Measurements from ENCODE around the gene KRT34.

KRT34 gene

DNA sequence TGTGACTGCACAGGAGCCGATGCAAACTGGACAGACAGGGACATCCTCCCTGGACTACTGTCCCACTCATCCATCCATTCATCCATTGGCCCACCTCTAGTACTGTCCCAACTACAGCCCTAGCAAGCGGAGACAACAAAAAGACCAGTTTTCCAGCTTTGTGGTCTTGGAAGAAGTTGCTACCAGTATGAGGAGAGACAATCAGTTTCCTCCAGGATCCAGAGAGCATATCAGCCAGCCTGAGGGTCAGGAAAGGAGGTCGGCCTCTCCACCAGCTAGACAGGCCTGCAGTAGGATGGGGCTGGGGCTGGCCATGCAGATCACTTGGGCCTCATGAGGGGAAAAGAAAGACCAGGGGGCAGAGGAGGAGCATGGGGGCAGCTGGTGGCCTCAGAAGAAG, 48.3 kb downstream of the KRT34 start:
- no peaks in the 10 kb centered on the region for H4K20me1 ChIP-seq (ENCODE audit: low read depth, low read length)
- no peak overlapping the region for H3K27ac ChIP-seq (ENCODE audit: low read depth, low read length)
- TF ChIP-seq EZH2phosphoT487 (conservative IDR thresholded peaks at IDR 0.05; ENCODE audit: low read length), result no peak
- TF ChIP-seq, protein P1, sequence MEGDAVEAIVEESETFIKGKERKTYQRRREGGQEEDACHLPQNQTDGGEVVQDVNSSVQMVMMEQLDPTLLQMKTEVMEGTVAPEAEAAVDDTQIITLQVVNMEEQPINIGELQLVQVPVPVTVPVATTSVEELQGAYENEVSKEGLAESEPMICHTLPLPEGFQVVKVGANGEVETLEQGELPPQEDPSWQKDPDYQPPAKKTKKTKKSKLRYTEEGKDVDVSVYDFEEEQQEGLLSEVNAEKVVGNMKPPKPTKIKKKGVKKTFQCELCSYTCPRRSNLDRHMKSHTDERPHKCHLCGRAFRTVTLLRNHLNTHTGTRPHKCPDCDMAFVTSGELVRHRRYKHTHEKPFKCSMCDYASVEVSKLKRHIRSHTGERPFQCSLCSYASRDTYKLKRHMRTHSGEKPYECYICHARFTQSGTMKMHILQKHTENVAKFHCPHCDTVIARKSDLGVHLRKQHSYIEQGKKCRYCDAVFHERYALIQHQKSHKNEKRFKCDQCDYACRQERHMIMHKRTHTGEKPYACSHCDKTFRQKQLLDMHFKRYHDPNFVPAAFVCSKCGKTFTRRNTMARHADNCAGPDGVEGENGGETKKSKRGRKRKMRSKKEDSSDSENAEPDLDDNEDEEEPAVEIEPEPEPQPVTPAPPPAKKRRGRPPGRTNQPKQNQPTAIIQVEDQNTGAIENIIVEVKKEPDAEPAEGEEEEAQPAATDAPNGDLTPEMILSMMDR (IDR thresholded peaks at IDR 0.05; ENCODE audit: insufficient read depth, low read length, poor library complexity, severe bottlenecking), result no peak
- H3K9me3 ChIP-seq (ENCODE audit: insufficient read depth, low read length), result no peaks in the 10 kb centered on the region
- H3K9me2 ChIP-seq (replicated peaks; ENCODE audit: insufficient read depth, low read length), result no peaks in the 10 kb centered on the region
- no peaks in the 10 kb centered on the region for H3K27me3 ChIP-seq (ENCODE audit: low read length)
- H3K4me2 ChIP-seq (ENCODE audit: low read depth, low read length, poor library complexity, severe bottlenecking), result no peak overlapping the region
- no peak overlapping the region for H3K4me3 ChIP-seq (ENCODE audit: insufficient read depth, low read length, poor library complexity, severe bottlenecking)
- no peak overlapping the region for H2AFZ ChIP-seq (ENCODE audit: low read depth, low read length, severe bottlenecking)
- H3K79me2 ChIP-seq (ENCODE audit: insufficient read depth, low read length), result no peaks in the 10 kb centered on the region
- H3K9ac ChIP-seq (ENCODE audit: low read length), result no peak overlapping the region
- no peaks in the 10 kb centered on the region for H3F3A ChIP-seq (ENCODE audit: insufficient read depth)
- no peaks in the 10 kb centered on the region for H3K36me3 ChIP-seq (ENCODE audit: low read length)

DNA sequence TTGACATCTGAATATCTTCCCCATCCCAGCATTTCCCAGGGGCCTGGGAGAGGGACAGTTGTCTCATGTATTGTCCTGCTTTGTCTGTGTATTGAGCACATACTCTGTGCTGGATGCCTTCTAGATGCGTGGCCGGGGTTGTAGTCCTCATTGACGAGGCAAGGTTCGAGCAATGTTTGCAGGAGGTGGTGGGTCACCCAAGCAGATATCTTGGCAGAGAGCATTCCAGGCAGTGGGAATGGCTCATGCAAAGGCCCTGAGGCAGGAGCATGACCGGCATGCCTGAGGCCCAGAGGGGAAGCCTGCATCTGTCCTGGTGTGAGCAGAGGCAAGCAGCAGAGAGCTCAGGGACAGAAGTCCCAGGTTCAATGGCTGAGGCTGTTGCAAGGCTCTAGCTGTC, 49.0 kb downstream of the KRT34 start:
- Histone ChIP-seq H3K9ac (ENCODE audit: low read length) (no peak overlapping the region), H3F3A (ENCODE audit: insufficient read depth) (no peaks in the 10 kb centered on the region), H2AFZ (ENCODE audit: low read depth, low read length, severe bottlenecking) (no peak overlapping the region), H3K4me2 (ENCODE audit: low read depth, low read length, poor library complexity, severe bottlenecking) (no peak overlapping the region), H3K4me3 (ENCODE audit: insufficient read depth, low read length, poor library complexity, severe bottlenecking) (no peak overlapping the region), H3K9me2 (replicated peaks; ENCODE audit: insufficient read depth, low read length) (no peaks in the 10 kb centered on the region), H3K9me3 (ENCODE audit: insufficient read depth, low read length) (no peaks in the 10 kb centered on the region), H3K27ac (ENCODE audit: low read depth, low read length) (no peak overlapping the region), H3K27me3 (ENCODE audit: low read length) (no peaks in the 10 kb centered on the region), H3K79me2 (ENCODE audit: insufficient read depth, low read length) (no peaks in the 10 kb centered on the region), H4K20me1 (ENCODE audit: low read depth, low read length) (no peaks in the 10 kb centered on the region), H3K36me3 (ENCODE audit: low read length) (no peaks in the 10 kb centered on the region)
- TF ChIP-seq, protein P1 (IDR thresholded peaks at IDR 0.05; ENCODE audit: insufficient read depth, low read length, poor library complexity, severe bottlenecking), result no peak
- TF ChIP-seq EZH2phosphoT487 (conservative IDR thresholded peaks at IDR 0.05; ENCODE audit: low read length), result no peak

DNA sequence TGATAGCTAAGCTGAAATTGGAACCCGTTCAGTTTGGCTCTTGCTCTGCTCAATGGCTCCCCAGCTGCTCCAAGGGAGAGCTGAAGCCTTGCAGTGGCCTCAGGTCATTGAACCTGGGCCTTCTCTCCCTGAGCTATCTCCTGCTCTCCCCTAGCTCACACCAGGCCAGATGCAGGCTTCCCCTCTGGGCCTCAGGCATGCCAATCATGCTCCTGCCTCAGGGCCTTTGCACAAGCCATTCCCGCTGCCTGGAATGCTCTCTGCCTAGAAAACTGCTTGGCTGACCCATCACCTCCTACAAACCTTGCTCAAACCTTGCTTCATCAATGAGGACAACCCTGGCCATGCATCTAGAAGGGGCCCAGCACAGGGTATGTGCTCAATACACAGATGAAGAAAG, 49.9 kb downstream of the KRT34 start:
- no peaks in the 10 kb centered on the region for H3F3A ChIP-seq (ENCODE audit: insufficient read depth)
- no peaks in the 10 kb centered on the region for H3K79me2 ChIP-seq (ENCODE audit: insufficient read depth, low read length)
- TF ChIP-seq, protein P1 (IDR thresholded peaks at IDR 0.05; ENCODE audit: insufficient read depth, low read length, poor library complexity, severe bottlenecking), result no peak
- no peak for TF ChIP-seq EZH2phosphoT487 (conservative IDR thresholded peaks at IDR 0.05; ENCODE audit: low read length)
- H3K9me3 ChIP-seq (ENCODE audit: insufficient read depth, low read length), result no peaks in the 10 kb centered on the region
- H3K9ac ChIP-seq (ENCODE audit: low read length), result no peak overlapping the region
- no peaks in the 10 kb centered on the region for H3K36me3 ChIP-seq (ENCODE audit: low read length)
- H3K27me3 ChIP-seq (ENCODE audit: low read length), result no peaks in the 10 kb centered on the region
- no peak overlapping the region for H3K27ac ChIP-seq (ENCODE audit: low read depth, low read length)
- H2AFZ ChIP-seq (ENCODE audit: low read depth, low read length, severe bottlenecking), result no peak overlapping the region
- no peaks in the 10 kb centered on the region for H3K9me2 ChIP-seq (replicated peaks; ENCODE audit: insufficient read depth, low read length)
- H4K20me1 ChIP-seq (ENCODE audit: low read depth, low read length), result no peaks in the 10 kb centered on the region
- H3K4me3 ChIP-seq (ENCODE audit: insufficient read depth, low read length, poor library complexity, severe bottlenecking), result no peak overlapping the region
- H3K4me2 ChIP-seq (ENCODE audit: low read depth, low read length, poor library complexity, severe bottlenecking), result no peak overlapping the region
